Parietal lobe (tissue), 2 donors: ENCODE results near the gene FAM240A. TPM values are rescaled to one million over a fixed set of nuclear protein-coding genes. Genes with fewer than 3 reads are reported as not detected.

ENCODE experiments used
- small RNA-seq: library from RNA; depleted of rRNA; stranded (forward); fragments of <200 nt; gene quantifications from one replicate; pipeline ENCODE3, GENCODE V24; 2014; ENCODE audit warnings: low replicate concordance
- total RNA-seq: library from RNA; depleted of rRNA; stranded (reverse); fragments of >200 nt; gene quantifications from one replicate; pipeline ENCODE4 v1.2.3, GENCODE V29; 2014

Gene FAM240A
- not detected for total RNA-seq

GRCh38 chr3:46612324-46612723, at the start of gene FAM240A:
Gene FAM240A, plus strand, starts transcription at chr3:46612525. Its CDS starts 159 bp downstream, at chr3:46612684.

GRCh38 chr3:46566040-46566641, 46.2 kb upstream of the FAM240A start, which contains the start of gene LRRC2:
Gene LRRC2, minus strand, starts transcription at chr3:46566302. Its CDS starts 14,711 bp downstream, at chr3:46551591.

Small RNA genes within 50 kb of the gene (small RNA-seq; reads per million reads assigned to genes)
- gene RF00591, result not detected

Other genes starting within 250 kb of the FAM240A start
- not detected for gene CCR5, start 241.6 kb upstream of the FAM240A start, total RNA-seq
- gene CCRL2, start 205.3 kb upstream of the FAM240A start, total RNA-seq, result 1.9 TPM
- 0.63 TPM for gene LTF, start 147.6 kb upstream of the FAM240A start, total RNA-seq
- not detected for gene RTP3, start 114.5 kb upstream of the FAM240A start, total RNA-seq
- 5.9 TPM for gene LRRC2, start 46.2 kb upstream of the FAM240A start, total RNA-seq
- gene ALS2CL, start 81.2 kb downstream of the FAM240A start, total RNA-seq, result 4.4 TPM
- 4.1 TPM for gene TMIE, start 88.9 kb downstream of the FAM240A start, total RNA-seq
- 0.31 TPM for gene PRSS50, start 105.3 kb downstream of the FAM240A start, total RNA-seq